Sigmoid colon (tissue), 7 donors: ENCODE measurements around the gene ITGB2. TPM values are rescaled to one million over a fixed set of nuclear protein-coding genes. Genes with fewer than 3 reads are reported as not detected.

Experiments used
- DNase-seq: peaks from one replicate; pipeline ENCODE4 v3.0.0-alpha.2; 2019
- H3K27ac ChIP-seq, 4 donors: fragments of 200-600 bp; sonication (generic); one replicate each; pipeline ENCODE4 v1.5.1; 2016 to 2019; ENCODE audit warnings: mild to moderate bottlenecking in 1 of 4
- H3K27me3 ChIP-seq, 3 donors: fragments of 200-600 bp; sonication (generic); one replicate each; pipeline ENCODE4 v1.5.1; 2019; ENCODE audit warnings: mild to moderate bottlenecking in 1 of 3
- H3K36me3 ChIP-seq, 4 donors: fragments of 200-600 bp; sonication (generic); one replicate each; pipeline ENCODE4 v1.5.1; 2016 to 2019
- H3K4me1 ChIP-seq, 4 donors: fragments of 200-600 bp; sonication (generic); one replicate each; pipeline ENCODE4 v1.5.1; 2017 to 2019
- H3K4me3 ChIP-seq, 4 donors: fragments of 200-600 bp; sonication (generic); one replicate each; pipeline ENCODE4 v1.5.1; 2017 to 2019; ENCODE audit warnings: mild to moderate bottlenecking in 2 of 4, moderate library complexity in 1 of 4
- H3K9me3 ChIP-seq, 4 donors: fragments of 200-600 bp in 3 of 4; sonication (generic) in 3 of 4; one replicate each; pipeline versions ENCODE4 v1.5.1 to v1.6.1; 2013 to 2019
- CTCF ChIP-seq, 4 experiments: fragments of 450-650 bp in 3 of 4; fragments of 200-600 bp in 1 of 4; IDR thresholded peaks; one replicate each; pipeline ENCODE4 v1.5.1; 2016 to 2019; ENCODE audit warnings: antibody characterized with exemption in 4 of 4, mild to moderate bottlenecking in 3 of 4, moderate library complexity in 2 of 4
- EP300 ChIP-seq, 4 donors: sonication (generic); formaldehyde crosslinking; IDR thresholded peaks; one replicate each; pipeline ENCODE4 v1.6.1; 2017; ENCODE audit warnings: antibody characterized with exemption in 4 of 4
- POLR2A ChIP-seq, 2 donors: fragments of 450-650 bp; IDR thresholded peaks; one replicate each; pipeline ENCODE4 v1.6.1; 2016; ENCODE audit warnings: antibody characterized with exemption in 2 of 2, mild to moderate bottlenecking in 2 of 2, moderate library complexity in 2 of 2
- POLR2AphosphoS5 ChIP-seq, 4 donors: sonication (generic); formaldehyde crosslinking; IDR thresholded peaks; one replicate each; pipeline ENCODE4 v1.6.1; 2017; ENCODE audit warnings: antibody characterized with exemption in 4 of 4
- WGBS, 2 donors: extraction: QIAGEN DNeasy Blood & Tissue Kit; methylation state at CpG; one replicate each; pipeline ENCODE4 v1.1.7; 2013; 5-methylcytosine and 5-hydroxymethylcytosine counted together
- intact Hi-C: fragments of 100-400 bp; cut with DNase I; formaldehyde crosslinking; loops from one replicate; pipeline ENCODE4 v1.15.1; 2023
- polyA plus RNA-seq, 3 donors: library from polyadenylated mRNA; stranded (reverse); fragments of 200-250 nt; gene quantifications; one replicate each; pipeline ENCODE4 v1.2.3, GENCODE V29; 2013
- total RNA-seq, 4 donors: library from RNA; depleted of rRNA; stranded (reverse); fragments of >200 nt; gene quantifications; one replicate each; pipeline ENCODE4 v1.1.0, GENCODE V29; 2016
- donor health status: healthy with polysubstance abuse.
- donor health status: Bipolar disorder and iron deficiency.
- donor health status: healthy.

The ITGB2 gene
- total and polyA plus RNA-seq, 7 donors: 14.7 to 103 (median 55.9) TPM

- TF ChIP-seq POLR2AphosphoS5 (IDR thresholded peaks at IDR 0.05) (no peak), CTCF (IDR thresholded peaks at IDR 0.05) (no peak), POLR2A (IDR thresholded peaks at IDR 0.05) (no peak), EP300 (IDR thresholded peaks at IDR 0.05) (no peak)
- no peak overlapping the region for H3K27ac ChIP-seq
- 12 to 61% methylated on average over 3 of the region's 3 CpGs for WGBS, 2 donors
- H3K9me3 ChIP-seq: no peaks in the 10 kb centered on the region
- H3K36me3 ChIP-seq: no peaks in the 10 kb centered on the region
- H3K4me1 ChIP-seq: peaks cover 0 to 7% (median 6%) of the 10 kb centered on the region in 4 donors
- no peak for DNase-seq
- intact Hi-C loops: no loop called here
- no peak overlapping the region for H3K4me3 ChIP-seq
- H3K27me3 ChIP-seq: no peaks in the 10 kb centered on the region
These were observed 84.4 kb downstream of the ITGB2 start for GRCh38 chr21:44836349-44836665.

Other genes with a start within 250 kb of the ITGB2 start
- not detected for gene KRTAP12-1, start 238.7 kb downstream of the ITGB2 start, total RNA-seq
- not detected for gene KRTAP12-1, start 238.7 kb downstream of the ITGB2 start, polyA plus RNA-seq
- not detected for gene KRTAP10-12, start 223.7 kb downstream of the ITGB2 start, total RNA-seq
- not detected for gene KRTAP10-12, start 223.7 kb downstream of the ITGB2 start, polyA plus RNA-seq
- gene TSPEAR, start 209.3 kb downstream of the ITGB2 start, total RNA-seq: not detected
- under 1 TPM in 2 of 3 donors, not detected in 1; under 0.01 to 0.20 TPM for gene TSPEAR, start 209.3 kb downstream of the ITGB2 start, polyA plus RNA-seq
- 100 to 1,000 TPM in 1 of 4 donors, 10 to 100 TPM in 3; 51.5 to 101 (median 63.1) TPM for gene UBE2G2, start 119.1 kb downstream of the ITGB2 start, total RNA-seq
- gene UBE2G2, start 119.1 kb downstream of the ITGB2 start, polyA plus RNA-seq: 10 to 100 TPM; 21.6 to 45.8 (median 22.7) TPM
- gene SUMO3, start 102.8 kb downstream of the ITGB2 start, total RNA-seq: 10 to 100 TPM; 52.4 to 60.1 (median 57.9) TPM
- gene SUMO3, start 102.8 kb downstream of the ITGB2 start, polyA plus RNA-seq: 100 to 1,000 TPM in 2 of 3 donors, 10 to 100 TPM in 1; 67.8 to 104 (median 103) TPM
- 100 to 1,000 TPM; 158 to 208 (median 188) TPM for gene PTTG1IP, start 47.2 kb downstream of the ITGB2 start, total RNA-seq
- 100 to 1,000 TPM in 1 of 3 donors, 10 to 100 TPM in 2; 49.7 to 146 (median 59.5) TPM for gene PTTG1IP, start 47.2 kb downstream of the ITGB2 start, polyA plus RNA-seq
- 10 to 100 TPM; 18.3 to 38.8 (median 22.0) TPM for gene SLX9, start 19.1 kb upstream of the ITGB2 start, total RNA-seq
- gene SLX9, start 19.1 kb upstream of the ITGB2 start, polyA plus RNA-seq: 10 to 100 TPM in 2 of 3 donors, 1 to 10 TPM in 1; 9.7 to 31.9 (median 15.0) TPM
- gene ADARB1, start 153.7 kb upstream of the ITGB2 start, total RNA-seq: 100 to 1,000 TPM in 1 of 4 donors, 10 to 100 TPM in 3; 41.3 to 102 (median 71.0) TPM
- gene ADARB1, start 153.7 kb upstream of the ITGB2 start, polyA plus RNA-seq: 1 to 10 TPM in 2 of 3 donors, under 1 TPM in 1; 0.92 to 7.5 (median 2.4) TPM